Neural cell (in vitro differentiated cells): ENCODE results near the gene XXYLT1. TPM values are rescaled to one million over a fixed set of nuclear protein-coding genes. Genes with fewer than 3 reads are reported as not detected.

Experiments used
- H2AFZ ChIP-seq: fragments of 200-600, 300-800 bp; sonication (generic), shearing (Covaris generic); 2 replicates; pipeline ENCODE4 v1.6.0; 2014; ENCODE audit warnings: low read depth, mild to moderate bottlenecking, antibody characterized with exemption, low read length, moderate library complexity
- H3F3A ChIP-seq: fragments of 200-600 bp; shearing (Covaris generic); 2 replicates; pipeline ENCODE4 v1.6.1; 2016; ENCODE audit warnings: mild to moderate bottlenecking, moderate library complexity, mixed read lengths, antibody characterized with exemption, low read length; ENCODE audit not compliant: insufficient read depth, poor library complexity, severe bottlenecking
- H3K27ac ChIP-seq: fragments of 200-600, 300-800 bp; sonication (generic), shearing (Covaris generic); 2 replicates; pipeline ENCODE4 v1.5.1; 2014; ENCODE audit warnings: mild to moderate bottlenecking, low read length, moderate library complexity
- H3K27me3 ChIP-seq: fragments of 300-800, 200-600 bp; sonication (generic), shearing (Covaris generic); 2 replicates; pipeline ENCODE4 v1.6.0; 2014; ENCODE audit warnings: mild to moderate bottlenecking, low read depth, low read length, moderate library complexity; ENCODE audit not compliant: insufficient read depth
- H3K36me3 ChIP-seq: fragments of 300-800, 200-600 bp; sonication (generic), shearing (Covaris generic); 2 replicates; pipeline ENCODE4 v1.5.1; 2014; ENCODE audit warnings: mild to moderate bottlenecking, antibody characterized with exemption, low read length, moderate library complexity; ENCODE audit not compliant: insufficient read depth
- H3K4me2 ChIP-seq: fragments of 300-800, 200-600 bp; sonication (generic), shearing (Covaris generic); 2 replicates; pipeline ENCODE4 v1.6.0; 2014; ENCODE audit warnings: mild to moderate bottlenecking, low read length
- H3K4me3 ChIP-seq: fragments of 300-800, 200-600 bp; sonication (generic), shearing (Covaris generic); 2 replicates; pipeline ENCODE4 v1.5.1; 2014; ENCODE audit warnings: mild to moderate bottlenecking, low read length, moderate library complexity
- H3K79me2 ChIP-seq: fragments of 200-600 bp; shearing (Covaris generic); replicated peaks from 2 replicates; pipeline ENCODE4 v1.6.0; 2014; ENCODE audit warnings: mild to moderate bottlenecking, low read length, moderate library complexity; ENCODE audit not compliant: insufficient read depth
- H3K9ac ChIP-seq: fragments of 300-800, 200-600 bp; sonication (generic), shearing (Covaris generic); 2 replicates; pipeline ENCODE4 v1.6.1; 2016; ENCODE audit warnings: mild to moderate bottlenecking, low read length, mixed read lengths
- H3K9me2 ChIP-seq: fragments of 200-600 bp; shearing (Covaris generic); 2 replicates; pipeline ENCODE4 v1.6.1; 2016; ENCODE audit warnings: mild to moderate bottlenecking, low read length, mixed read lengths; ENCODE audit not compliant: insufficient read depth
- H3K9me3 ChIP-seq: fragments of 200-600, 300-800 bp; sonication (generic), shearing (Covaris generic); 2 replicates; pipeline ENCODE4 v1.6.1; 2016; ENCODE audit warnings: mild to moderate bottlenecking, mixed run types, low read length, moderate library complexity, mixed read lengths
- H4K20me1 ChIP-seq: fragments of 200-600 bp; shearing (Covaris generic); 2 replicates; pipeline ENCODE4 v1.6.1; 2016; ENCODE audit warnings: mild to moderate bottlenecking, mixed run types; ENCODE audit not compliant: insufficient read depth
- EP300 ChIP-seq: fragments of 450-650 bp; conservative IDR thresholded peaks from 2 replicates; pipeline ENCODE4 v1.6.1; 2014; ENCODE audit warnings: antibody characterized with exemption, mild to moderate bottlenecking, moderate library complexity; ENCODE audit not compliant: poor library complexity, severe bottlenecking
- EZH2 ChIP-seq: fragments of 200-600, 300-800 bp; shearing (Covaris generic), sonication (generic); IDR thresholded peaks from 2 replicates; pipeline ENCODE4 v1.6.1; 2014; ENCODE audit warnings: antibody characterized with exemption, low read length, borderline replicate concordance, mild to moderate bottlenecking; ENCODE audit not compliant: insufficient read depth, poor library complexity, severe bottlenecking
- MXI1 ChIP-seq: fragments of 450-650 bp; conservative IDR thresholded peaks from 2 replicates; pipeline ENCODE4 v1.6.1; 2014; ENCODE audit warnings: antibody characterized with exemption, mild to moderate bottlenecking; ENCODE audit not compliant: poor library complexity, severe bottlenecking
- POLR2AphosphoS5 ChIP-seq: IDR thresholded peaks from 2 replicates; pipeline ENCODE4 v1.6.1; 2012
- RAD21 ChIP-seq: fragments of 450-650 bp; conservative IDR thresholded peaks from 2 replicates; pipeline ENCODE4 v1.6.1; 2014; ENCODE audit warnings: antibody characterized with exemption, mild to moderate bottlenecking, moderate library complexity
- SMC3 ChIP-seq: fragments of 450-650 bp; conservative IDR thresholded peaks from 2 replicates; pipeline ENCODE4 v1.6.1; 2014; ENCODE audit warnings: antibody characterized with exemption, mild to moderate bottlenecking, moderate library complexity; ENCODE audit not compliant: poor library complexity
- TAF1 ChIP-seq: IDR thresholded peaks from 2 replicates; pipeline ENCODE4 v1.6.1; 2012; ENCODE audit warnings: low read depth
- polyA plus RNA-seq: library from polyadenylated mRNA; depleted of rRNA; stranded (reverse); fragments of >200 nt; gene quantifications from 2 replicates; pipeline ENCODE4 v1.2.3, GENCODE V29; 2014
- TF ChIP-seq, protein P1 (sequence below): fragments of 450-650 bp; IDR thresholded peaks from 2 replicates; pipeline ENCODE4 v1.5.1; 2014; ENCODE audit warnings: antibody characterized with exemption, mild to moderate bottlenecking, moderate library complexity; ENCODE audit not compliant: poor library complexity, severe bottlenecking
- TF ChIP-seq, protein P2 (sequence below): IDR thresholded peaks from 2 replicates; pipeline ENCODE4 v1.6.1; 2012; ENCODE audit warnings: borderline replicate concordance

The XXYLT1 gene
- polyA plus RNA-seq, 1 donor from 2014 or later: 25.4 TPM

DNA sequence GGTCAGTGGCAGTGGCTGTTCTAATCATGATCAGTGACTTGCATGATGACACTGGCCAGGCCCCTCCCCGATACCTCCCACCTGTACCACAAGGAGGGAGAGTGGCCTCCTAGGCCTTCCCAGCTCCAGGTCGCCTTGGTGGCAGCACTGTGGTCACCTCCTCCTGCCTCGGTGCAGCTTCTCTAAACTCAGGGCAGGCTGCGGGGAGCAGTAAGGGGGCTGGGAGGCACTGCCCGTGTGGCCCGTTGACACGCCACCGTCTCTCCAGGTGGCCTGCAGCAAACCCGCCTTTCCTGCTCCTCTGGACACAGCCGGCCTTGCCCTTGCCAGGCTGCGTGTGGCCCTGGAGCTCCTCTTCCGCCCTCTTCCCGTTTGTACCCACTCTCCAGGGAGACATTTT, 184.1 kb downstream of the XXYLT1 start:
- H4K20me1 ChIP-seq: no peaks in the 10 kb centered on the region
- H3K9me3 ChIP-seq: no peaks in the 10 kb centered on the region
- H3K27me3 ChIP-seq: no peaks in the 10 kb centered on the region
- no peaks in the 10 kb centered on the region for H3K36me3 ChIP-seq
- H3K4me2 ChIP-seq: no peak overlapping the region
- no peak overlapping the region for H3K27ac ChIP-seq
- H3K4me3 ChIP-seq: no peak overlapping the region
- H2AFZ ChIP-seq: no peak overlapping the region
- no peak overlapping the region for H3K9ac ChIP-seq
- TF ChIP-seq, protein P1, sequence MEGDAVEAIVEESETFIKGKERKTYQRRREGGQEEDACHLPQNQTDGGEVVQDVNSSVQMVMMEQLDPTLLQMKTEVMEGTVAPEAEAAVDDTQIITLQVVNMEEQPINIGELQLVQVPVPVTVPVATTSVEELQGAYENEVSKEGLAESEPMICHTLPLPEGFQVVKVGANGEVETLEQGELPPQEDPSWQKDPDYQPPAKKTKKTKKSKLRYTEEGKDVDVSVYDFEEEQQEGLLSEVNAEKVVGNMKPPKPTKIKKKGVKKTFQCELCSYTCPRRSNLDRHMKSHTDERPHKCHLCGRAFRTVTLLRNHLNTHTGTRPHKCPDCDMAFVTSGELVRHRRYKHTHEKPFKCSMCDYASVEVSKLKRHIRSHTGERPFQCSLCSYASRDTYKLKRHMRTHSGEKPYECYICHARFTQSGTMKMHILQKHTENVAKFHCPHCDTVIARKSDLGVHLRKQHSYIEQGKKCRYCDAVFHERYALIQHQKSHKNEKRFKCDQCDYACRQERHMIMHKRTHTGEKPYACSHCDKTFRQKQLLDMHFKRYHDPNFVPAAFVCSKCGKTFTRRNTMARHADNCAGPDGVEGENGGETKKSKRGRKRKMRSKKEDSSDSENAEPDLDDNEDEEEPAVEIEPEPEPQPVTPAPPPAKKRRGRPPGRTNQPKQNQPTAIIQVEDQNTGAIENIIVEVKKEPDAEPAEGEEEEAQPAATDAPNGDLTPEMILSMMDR: no peak
- TF ChIP-seq TAF1 (no peak), MXI1 (no peak), SMC3 (no peak)
- H3K79me2 ChIP-seq: no peaks in the 10 kb centered on the region
- H3K9me2 ChIP-seq: no peaks in the 10 kb centered on the region
- H3F3A ChIP-seq: no peaks in the 10 kb centered on the region

DNA sequence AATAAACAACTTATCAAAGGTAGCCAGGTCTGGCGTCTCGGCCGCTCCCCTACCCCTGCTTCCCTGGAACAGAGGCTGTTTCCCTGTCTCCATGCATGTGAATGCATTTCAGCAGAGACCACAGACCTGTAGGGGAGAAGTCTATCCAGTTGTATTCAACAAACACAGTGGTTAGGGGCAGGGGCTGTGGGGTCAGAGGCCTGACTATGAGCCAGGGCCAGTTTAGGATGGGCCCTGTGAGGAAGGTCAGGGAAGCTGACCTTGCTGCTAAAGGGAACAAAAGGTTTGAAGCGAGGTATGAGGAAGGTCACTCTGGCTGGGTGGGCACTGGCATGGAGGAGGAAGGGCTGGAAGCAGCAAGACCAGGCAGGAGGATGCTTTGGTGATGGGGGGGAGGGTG, 184.6 kb downstream of the XXYLT1 start:
- Histone ChIP-seq H3K36me3 (no peaks in the 10 kb centered on the region), H3K79me2 (no peaks in the 10 kb centered on the region), H3K27ac (no peak overlapping the region), H3K4me3 (no peak overlapping the region), H2AFZ (no peak overlapping the region), H3K4me2 (no peak overlapping the region), H3K9me3 (no peaks in the 10 kb centered on the region), H3K9me2 (no peaks in the 10 kb centered on the region), H4K20me1 (no peaks in the 10 kb centered on the region), H3K9ac (no peak overlapping the region), H3K27me3 (no peaks in the 10 kb centered on the region), H3F3A (no peaks in the 10 kb centered on the region)
- TF ChIP-seq TAF1 (no peak), EP300 (no peak), POLR2AphosphoS5 (no peak), MXI1 (no peak)

DNA sequence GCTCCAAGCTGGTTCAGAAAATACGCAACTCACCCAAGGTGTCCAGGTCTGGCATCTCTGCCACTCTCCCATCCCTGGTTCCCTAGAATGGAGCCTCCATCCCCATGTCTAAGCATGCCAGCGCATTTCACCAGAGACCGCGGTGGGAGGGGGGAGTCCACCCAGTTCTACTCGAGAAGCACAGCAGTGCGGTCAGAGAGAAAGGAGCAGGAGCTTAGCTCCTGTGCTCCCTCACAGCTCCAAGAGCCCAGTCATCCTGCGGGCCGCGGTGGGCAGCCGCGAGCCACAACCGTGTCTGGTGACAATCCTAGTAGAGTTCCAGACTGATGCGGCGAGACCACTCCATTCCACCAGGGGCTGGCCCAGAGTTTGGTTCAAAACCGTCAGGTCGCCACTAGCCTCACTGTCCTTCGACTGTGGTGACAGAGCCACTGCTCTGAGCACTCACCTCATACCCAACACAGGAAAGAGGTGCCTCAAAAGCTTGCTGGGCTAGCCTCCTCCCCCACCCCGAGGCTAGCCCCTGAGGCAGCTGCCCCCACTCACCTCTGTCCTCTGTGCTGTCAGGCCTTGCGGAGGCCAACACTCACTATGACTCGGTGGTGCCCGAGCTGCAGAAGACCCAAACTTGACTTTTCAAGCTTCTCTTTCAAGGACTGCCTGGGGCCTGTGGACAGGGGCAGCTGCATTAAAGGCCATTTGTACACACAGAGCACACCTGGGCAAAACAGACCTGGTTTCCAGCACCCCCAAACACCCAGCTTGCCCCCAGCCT, 185.4 kb downstream of the XXYLT1 start:
- no peaks in the 10 kb centered on the region for H4K20me1 ChIP-seq
- H2AFZ ChIP-seq: no peak overlapping the region
- H3K79me2 ChIP-seq: no peaks in the 10 kb centered on the region
- H3K9me3 ChIP-seq: no peaks in the 10 kb centered on the region
- no peaks in the 10 kb centered on the region for H3K9me2 ChIP-seq
- no peak overlapping the region for H3K27ac ChIP-seq
- no peak overlapping the region for H3K9ac ChIP-seq
- no peaks in the 10 kb centered on the region for H3K27me3 ChIP-seq
- H3F3A ChIP-seq: no peaks in the 10 kb centered on the region
- TF ChIP-seq POLR2AphosphoS5 (no peak), EZH2 (no peak), MXI1 (no peak), TAF1 (no peak), SMC3 (no peak), RAD21 (no peak), EP300 (no peak)
- TF ChIP-seq, protein P2, sequence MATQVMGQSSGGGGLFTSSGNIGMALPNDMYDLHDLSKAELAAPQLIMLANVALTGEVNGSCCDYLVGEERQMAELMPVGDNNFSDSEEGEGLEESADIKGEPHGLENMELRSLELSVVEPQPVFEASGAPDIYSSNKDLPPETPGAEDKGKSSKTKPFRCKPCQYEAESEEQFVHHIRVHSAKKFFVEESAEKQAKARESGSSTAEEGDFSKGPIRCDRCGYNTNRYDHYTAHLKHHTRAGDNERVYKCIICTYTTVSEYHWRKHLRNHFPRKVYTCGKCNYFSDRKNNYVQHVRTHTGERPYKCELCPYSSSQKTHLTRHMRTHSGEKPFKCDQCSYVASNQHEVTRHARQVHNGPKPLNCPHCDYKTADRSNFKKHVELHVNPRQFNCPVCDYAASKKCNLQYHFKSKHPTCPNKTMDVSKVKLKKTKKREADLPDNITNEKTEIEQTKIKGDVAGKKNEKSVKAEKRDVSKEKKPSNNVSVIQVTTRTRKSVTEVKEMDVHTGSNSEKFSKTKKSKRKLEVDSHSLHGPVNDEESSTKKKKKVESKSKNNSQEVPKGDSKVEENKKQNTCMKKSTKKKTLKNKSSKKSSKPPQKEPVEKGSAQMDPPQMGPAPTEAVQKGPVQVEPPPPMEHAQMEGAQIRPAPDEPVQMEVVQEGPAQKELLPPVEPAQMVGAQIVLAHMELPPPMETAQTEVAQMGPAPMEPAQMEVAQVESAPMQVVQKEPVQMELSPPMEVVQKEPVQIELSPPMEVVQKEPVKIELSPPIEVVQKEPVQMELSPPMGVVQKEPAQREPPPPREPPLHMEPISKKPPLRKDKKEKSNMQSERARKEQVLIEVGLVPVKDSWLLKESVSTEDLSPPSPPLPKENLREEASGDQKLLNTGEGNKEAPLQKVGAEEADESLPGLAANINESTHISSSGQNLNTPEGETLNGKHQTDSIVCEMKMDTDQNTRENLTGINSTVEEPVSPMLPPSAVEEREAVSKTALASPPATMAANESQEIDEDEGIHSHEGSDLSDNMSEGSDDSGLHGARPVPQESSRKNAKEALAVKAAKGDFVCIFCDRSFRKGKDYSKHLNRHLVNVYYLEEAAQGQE: no peak
- TF ChIP-seq, protein P1: no peak
- no peaks in the 10 kb centered on the region for H3K36me3 ChIP-seq
- H3K4me3 ChIP-seq: no peak overlapping the region
- H3K4me2 ChIP-seq: no peak overlapping the region
